ENCODE results near the gene DHX32. TPM values are rescaled to one million over a fixed set of nuclear protein-coding genes. Genes with fewer than 3 reads are reported as not detected.
"Not testable (repeated sequence)": the region's sequence is repeated elsewhere in the genome, so short reads cannot be mapped to it uniquely, and the experiment has no call there.

DHX32 gene
- total RNA-seq, 1 donor from 2014 or later = 39.4 TPM

- not testable (repeated sequence) for H2AFZ ChIP-seq (ENCODE audit: low read depth, low read length); H3K9ac ChIP-seq (ENCODE audit: low read length); H3K9me3 Mint-ChIP-seq (ENCODE audit: unreplicated experiment); DNase-seq (ENCODE audit: low read depth); H3K27me3 Mint-ChIP-seq (ENCODE audit: low read depth, unreplicated experiment); H3K36me3 ChIP-seq (ENCODE audit: insufficient read depth, low read length); H3K9me3 ChIP-seq (ENCODE audit: insufficient read depth, low read depth, low read length); H3K36me3 Mint-ChIP-seq (ENCODE audit: low read depth, unreplicated experiment); H4K20me1 ChIP-seq (ENCODE audit: insufficient read depth, low read length); H3K27ac Mint-ChIP-seq (ENCODE audit: unreplicated experiment); H3K4me1 Mint-ChIP-seq (ENCODE audit: low read depth, unreplicated experiment); H3K27ac ChIP-seq (ENCODE audit: low read depth, low read length); H3K27me3 ChIP-seq (ENCODE audit: insufficient read depth, low read length); H3K4me1 ChIP-seq (ENCODE audit: insufficient read depth, low read length); FAIRE-seq; H3K4me3 ChIP-seq (ENCODE audit: insufficient read depth, low read depth, low read length); H3K4me3 Mint-ChIP-seq (ENCODE audit: unreplicated experiment)
- peak overlapping the region; percentile 8 for H3K4me2 ChIP-seq (ENCODE audit: low read length)
- peaks cover 34% of the 10 kb centered on the region for H3K79me2 ChIP-seq (ENCODE audit: insufficient read depth, low read length)
These were observed 11.3 kb upstream of the DHX32 start for GRCh38 chr10:125892402-125892801.

DNA sequence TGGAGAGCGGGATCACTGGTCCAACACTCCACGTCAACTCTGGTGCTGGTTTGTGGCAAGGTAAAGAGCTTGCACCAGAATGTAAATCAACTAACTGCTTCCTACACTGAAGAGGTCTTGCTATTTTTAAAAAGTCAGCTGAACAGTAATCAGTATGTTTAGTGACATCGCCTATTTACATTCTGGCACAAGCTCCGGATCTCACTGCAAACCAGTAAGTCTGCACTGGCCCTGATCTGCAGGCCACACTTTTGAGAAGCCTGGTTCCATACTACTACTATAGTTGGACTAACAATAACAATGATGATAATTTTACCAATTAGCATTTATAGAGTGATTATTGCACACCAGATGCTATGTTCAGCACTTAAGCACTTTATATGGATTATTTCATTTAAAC lies 8.3 kb upstream of the DHX32 start:
- H3K36me3 ChIP-seq (ENCODE audit: insufficient read depth, low read length); H3K27ac Mint-ChIP-seq (ENCODE audit: unreplicated experiment): not testable (repeated sequence)

DNA sequence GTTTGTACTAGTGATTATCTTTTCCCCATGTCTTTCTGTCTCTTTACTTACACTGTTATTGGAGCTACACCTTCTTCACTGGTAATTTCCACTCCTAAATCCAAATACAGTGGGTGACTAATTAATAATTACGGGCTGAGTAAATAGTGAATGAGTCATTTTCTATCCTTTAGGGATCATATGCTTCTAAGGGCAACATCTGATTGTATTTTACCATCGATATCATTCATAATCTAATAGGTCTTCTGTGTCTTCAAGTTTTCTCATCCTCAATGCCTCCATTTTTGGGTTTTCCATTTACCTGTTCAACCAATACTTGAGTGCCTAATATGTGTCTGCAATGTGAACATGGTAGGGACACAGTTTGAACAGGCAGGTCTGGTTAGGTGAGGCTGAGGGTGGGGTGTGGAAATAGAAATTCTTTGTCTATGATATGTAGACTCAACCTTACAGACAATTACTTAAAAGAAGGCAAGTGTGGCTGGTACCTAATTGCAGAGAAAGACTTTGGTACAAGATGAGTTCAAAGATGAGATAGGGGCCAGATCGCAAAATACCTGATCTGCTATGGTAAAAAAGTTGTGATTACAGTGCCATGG lies 5.9 kb upstream of the DHX32 start:
- peaks cover 7% of the 10 kb centered on the region for H4K20me1 ChIP-seq (ENCODE audit: insufficient read depth, low read length)
- Mint-ChIP-seq H3K9me3 (ENCODE audit: unreplicated experiment) (no peaks in the 10 kb centered on the region), H3K27ac (ENCODE audit: unreplicated experiment) (no peak overlapping the region), H3K27me3 (ENCODE audit: low read depth, unreplicated experiment) (no peaks in the 10 kb centered on the region), H3K4me1 (ENCODE audit: low read depth, unreplicated experiment) (peaks cover 4% of the 10 kb centered on the region), H3K4me3 (ENCODE audit: unreplicated experiment) (no peak overlapping the region), H3K36me3 (ENCODE audit: low read depth, unreplicated experiment) (peaks cover 2% of the 10 kb centered on the region)
- no peaks in the 10 kb centered on the region for H3K9me3 ChIP-seq (ENCODE audit: insufficient read depth, low read depth, low read length)
- peaks cover 3% of the 10 kb centered on the region for H3K4me1 ChIP-seq (ENCODE audit: insufficient read depth, low read length)
- H3K9ac ChIP-seq (ENCODE audit: low read length) = no peak overlapping the region
- no peak for TF ChIP-seq EZH2 (IDR thresholded peaks at IDR 0.05; ENCODE audit: insufficient read depth, low read length)
- TF ChIP-seq CTCF (IDR thresholded peaks at IDR 0.05; ENCODE audit: insufficient read depth, low read depth, low read length) = no peak
- no peak overlapping the region for H3K27ac ChIP-seq (ENCODE audit: low read depth, low read length)
- FAIRE-seq (peak; percentile 50), DNase-seq (ENCODE audit: low read depth) (no peak)
- H3K4me2 ChIP-seq (ENCODE audit: low read length) = no peak overlapping the region
- H3K4me3 ChIP-seq (ENCODE audit: insufficient read depth, low read depth, low read length) = no peak overlapping the region
- peaks cover 19% of the 10 kb centered on the region for H3K79me2 ChIP-seq (ENCODE audit: insufficient read depth, low read length)
- no peaks in the 10 kb centered on the region for H3K36me3 ChIP-seq (ENCODE audit: insufficient read depth, low read length)
- no peaks in the 10 kb centered on the region for H3K27me3 ChIP-seq (ENCODE audit: insufficient read depth, low read length)
- no peak overlapping the region for H2AFZ ChIP-seq (ENCODE audit: low read depth, low read length)

More for the DNA sequence above, 8.3 kb upstream of the DHX32 start:
- H3K79me2 ChIP-seq (ENCODE audit: insufficient read depth, low read length) = peaks cover 32% of the 10 kb centered on the region
- not testable (repeated sequence) for H3K27me3 Mint-ChIP-seq (ENCODE audit: low read depth, unreplicated experiment); H3K4me2 ChIP-seq (ENCODE audit: low read length); H3K27ac ChIP-seq (ENCODE audit: low read depth, low read length); H3K4me1 Mint-ChIP-seq (ENCODE audit: low read depth, unreplicated experiment); H3K36me3 Mint-ChIP-seq (ENCODE audit: low read depth, unreplicated experiment); H3K4me1 ChIP-seq (ENCODE audit: insufficient read depth, low read length); H3K9me3 Mint-ChIP-seq (ENCODE audit: unreplicated experiment); H3K9me3 ChIP-seq (ENCODE audit: insufficient read depth, low read depth, low read length); H3K27me3 ChIP-seq (ENCODE audit: insufficient read depth, low read length); H2AFZ ChIP-seq (ENCODE audit: low read depth, low read length); H3K9ac ChIP-seq (ENCODE audit: low read length); DNase-seq (ENCODE audit: low read depth); H3K4me3 ChIP-seq (ENCODE audit: insufficient read depth, low read depth, low read length); H3K4me3 Mint-ChIP-seq (ENCODE audit: unreplicated experiment); FAIRE-seq; H4K20me1 ChIP-seq (ENCODE audit: insufficient read depth, low read length)
